Progenitor cell of endocrine pancreas (in vitro differentiated cells): ENCODE measurements around the gene ADCK2. TPM values are rescaled to one million over a fixed set of nuclear protein-coding genes. Genes with fewer than 3 reads are reported as not detected.
"Not testable (repeated sequence)": the region's sequence is repeated elsewhere in the genome, so short reads cannot be mapped to it uniquely, and the experiment has no call there.

ENCODE experiments used
- DNase-seq: peaks from one replicate; pipeline ENCODE4 v3.0.0; 2021; ENCODE audit warnings: low spot score; ENCODE audit not compliant: unreplicated experiment
- H3K27ac Mint-ChIP-seq: 2 replicates; pipeline ENCODE4 v1.8.0; 2021; ENCODE audit warnings: mild to moderate bottlenecking, moderate library complexity, mixed read lengths
- H3K27me3 Mint-ChIP-seq: 2 replicates; pipeline ENCODE4 v1.8.0; 2021; ENCODE audit warnings: mixed read lengths
- H3K36me3 Mint-ChIP-seq: 2 replicates; pipeline ENCODE4 v1.8.0; 2022; ENCODE audit warnings: mixed read lengths; ENCODE audit not compliant: insufficient read depth
- H3K4me1 Mint-ChIP-seq: 2 replicates; pipeline ENCODE4 v1.8.0; 2021; ENCODE audit warnings: low read depth, mixed read lengths
- H3K4me3 Mint-ChIP-seq: 2 replicates; pipeline ENCODE4 v1.8.0; 2021; ENCODE audit warnings: low read depth, mild to moderate bottlenecking, moderate library complexity, mixed read lengths
- H3K9me3 Mint-ChIP-seq: 2 replicates; pipeline ENCODE4 v1.8.0; 2021; ENCODE audit warnings: low read depth, mixed read lengths
- total RNA-seq: library from RNA; stranded (reverse); gene quantifications from 2 replicates; pipeline ENCODE4 v1.2.1, GENCODE V29; 2021
- TF ChIP-seq, protein P1 (sequence below): fragments of 200-600 bp; sonication (generic); IDR thresholded peaks from one replicate; pipeline ENCODE4 v1.5.0; 2021; ENCODE audit warnings: antibody characterized with exemption, mild to moderate bottlenecking; ENCODE audit not compliant: unreplicated experiment

Gene ADCK2
- total RNA-seq, 1 donor from 2014 or later = 21.9 TPM

DNA sequence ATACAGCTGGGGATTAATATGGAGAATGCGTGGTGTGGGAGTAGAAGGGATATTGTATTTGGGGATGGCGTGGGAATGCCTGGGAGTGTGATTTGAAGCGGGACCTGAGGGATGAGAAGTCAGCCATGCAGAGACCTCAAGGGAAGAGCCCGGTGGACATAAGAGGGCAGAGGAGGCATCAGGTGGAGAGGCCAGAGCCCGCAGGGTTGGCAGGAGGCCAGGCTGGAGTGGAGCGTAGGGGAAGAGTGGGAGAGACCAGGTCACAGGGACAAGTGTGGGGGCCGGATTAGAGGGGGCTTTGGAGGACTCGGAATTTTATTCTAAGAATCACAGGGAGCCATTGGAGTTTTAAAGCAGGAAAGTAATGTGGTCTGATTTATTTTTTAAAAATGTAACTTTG is 25.7 kb downstream of the ADCK2 start:
- no peaks in the 10 kb centered on the region for H3K27me3 Mint-ChIP-seq
- DNase-seq = no peak

DNA sequence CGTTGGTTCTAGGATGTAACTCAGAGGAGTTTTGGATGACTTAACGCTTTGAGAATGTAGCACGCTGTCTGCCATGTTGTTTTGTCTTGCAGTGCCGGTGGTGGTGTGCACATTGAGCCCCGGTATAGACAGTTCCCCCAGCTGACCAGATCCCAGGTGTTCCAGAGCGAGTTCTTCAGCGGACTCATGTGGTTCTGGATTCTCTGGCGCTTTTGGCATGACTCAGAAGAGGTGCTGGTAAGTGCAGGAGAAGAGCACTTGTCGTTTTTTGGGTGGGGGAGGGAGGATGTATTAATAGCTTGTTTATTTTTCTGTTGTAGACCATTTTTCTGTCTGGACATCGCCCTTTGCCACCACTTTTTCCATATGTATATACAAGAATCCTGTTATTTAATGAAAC is 30.0 kb downstream of the ADCK2 start:
- H3K36me3 Mint-ChIP-seq = peaks cover 8% of the 10 kb centered on the region
- DNase-seq = no peak
- no peak overlapping the region for H3K27ac Mint-ChIP-seq
- H3K9me3 Mint-ChIP-seq = no peaks in the 10 kb centered on the region
- peaks cover 9% of the 10 kb centered on the region for H3K4me1 Mint-ChIP-seq
- TF ChIP-seq, protein P1, sequence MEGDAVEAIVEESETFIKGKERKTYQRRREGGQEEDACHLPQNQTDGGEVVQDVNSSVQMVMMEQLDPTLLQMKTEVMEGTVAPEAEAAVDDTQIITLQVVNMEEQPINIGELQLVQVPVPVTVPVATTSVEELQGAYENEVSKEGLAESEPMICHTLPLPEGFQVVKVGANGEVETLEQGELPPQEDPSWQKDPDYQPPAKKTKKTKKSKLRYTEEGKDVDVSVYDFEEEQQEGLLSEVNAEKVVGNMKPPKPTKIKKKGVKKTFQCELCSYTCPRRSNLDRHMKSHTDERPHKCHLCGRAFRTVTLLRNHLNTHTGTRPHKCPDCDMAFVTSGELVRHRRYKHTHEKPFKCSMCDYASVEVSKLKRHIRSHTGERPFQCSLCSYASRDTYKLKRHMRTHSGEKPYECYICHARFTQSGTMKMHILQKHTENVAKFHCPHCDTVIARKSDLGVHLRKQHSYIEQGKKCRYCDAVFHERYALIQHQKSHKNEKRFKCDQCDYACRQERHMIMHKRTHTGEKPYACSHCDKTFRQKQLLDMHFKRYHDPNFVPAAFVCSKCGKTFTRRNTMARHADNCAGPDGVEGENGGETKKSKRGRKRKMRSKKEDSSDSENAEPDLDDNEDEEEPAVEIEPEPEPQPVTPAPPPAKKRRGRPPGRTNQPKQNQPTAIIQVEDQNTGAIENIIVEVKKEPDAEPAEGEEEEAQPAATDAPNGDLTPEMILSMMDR = no peak
- H3K27me3 Mint-ChIP-seq = no peaks in the 10 kb centered on the region
- H3K4me3 Mint-ChIP-seq = no peak overlapping the region

More for the DNA sequence above, 25.7 kb downstream of the ADCK2 start:
- TF ChIP-seq, protein P1 = no peak
- Mint-ChIP-seq H3K9me3 (no peaks in the 10 kb centered on the region), H3K4me1 (peaks cover 18% of the 10 kb centered on the region), H3K4me3 (peak overlapping the region; percentile 99), H3K36me3 (peaks cover 1% of the 10 kb centered on the region), H3K27ac (no peak overlapping the region)

DNA sequence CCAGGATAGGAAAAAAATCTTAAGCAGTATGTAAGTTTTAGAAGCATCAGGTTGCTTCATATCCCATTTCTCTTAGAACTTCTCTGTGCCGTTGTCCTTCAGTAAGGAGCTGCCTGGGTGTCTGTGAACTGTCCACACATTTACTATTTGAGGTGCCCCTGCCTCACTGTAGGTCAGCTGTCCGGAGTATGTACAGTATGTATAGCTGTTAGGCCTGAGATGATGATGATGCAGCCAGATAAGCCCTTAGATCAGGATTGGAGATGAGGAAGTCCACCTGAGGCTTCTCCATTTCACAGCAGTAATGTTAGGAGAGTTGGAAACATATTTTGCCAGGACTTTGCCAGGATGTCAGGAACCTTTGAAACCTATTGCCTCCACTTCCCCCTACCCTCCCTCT is 31.5 kb downstream of the ADCK2 start:
- Mint-ChIP-seq H3K36me3 (peaks cover 13% of the 10 kb centered on the region), H3K4me1 (peaks cover 1% of the 10 kb centered on the region), H3K9me3 (no peaks in the 10 kb centered on the region), H3K27ac (no peak overlapping the region), H3K27me3 (no peaks in the 10 kb centered on the region), H3K4me3 (no peak overlapping the region)
- TF ChIP-seq, protein P1 = no peak
- no peak for DNase-seq

DNA sequence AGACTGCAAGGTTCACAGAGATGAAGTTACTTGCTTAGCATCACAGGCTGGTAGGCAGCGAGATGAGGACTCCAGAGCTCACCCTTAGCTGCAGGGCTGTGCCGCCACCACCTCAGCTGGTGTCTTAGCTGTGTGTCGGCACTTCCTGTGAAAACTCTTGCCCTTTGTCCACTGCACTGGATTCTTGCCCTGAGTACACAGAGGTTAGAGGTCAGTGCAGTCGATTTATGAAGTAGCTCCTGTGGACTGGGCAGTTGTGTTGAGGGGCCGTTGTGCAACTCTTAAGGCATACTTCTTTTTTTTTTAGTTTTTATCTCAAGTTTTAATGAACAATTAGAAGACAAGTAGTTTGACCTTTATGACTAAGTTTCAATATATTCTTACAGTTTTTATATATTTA is 34.4 kb downstream of the ADCK2 start:
- H3K4me1 Mint-ChIP-seq = no peaks in the 10 kb centered on the region
- no peak overlapping the region for H3K4me3 Mint-ChIP-seq
- H3K27me3 Mint-ChIP-seq = no peaks in the 10 kb centered on the region
- H3K9me3 Mint-ChIP-seq = peaks cover 7% of the 10 kb centered on the region
- DNase-seq = no peak
- no peak overlapping the region for H3K27ac Mint-ChIP-seq
- TF ChIP-seq, protein P1 = no peak
- H3K36me3 Mint-ChIP-seq = peaks cover 24% of the 10 kb centered on the region

DNA sequence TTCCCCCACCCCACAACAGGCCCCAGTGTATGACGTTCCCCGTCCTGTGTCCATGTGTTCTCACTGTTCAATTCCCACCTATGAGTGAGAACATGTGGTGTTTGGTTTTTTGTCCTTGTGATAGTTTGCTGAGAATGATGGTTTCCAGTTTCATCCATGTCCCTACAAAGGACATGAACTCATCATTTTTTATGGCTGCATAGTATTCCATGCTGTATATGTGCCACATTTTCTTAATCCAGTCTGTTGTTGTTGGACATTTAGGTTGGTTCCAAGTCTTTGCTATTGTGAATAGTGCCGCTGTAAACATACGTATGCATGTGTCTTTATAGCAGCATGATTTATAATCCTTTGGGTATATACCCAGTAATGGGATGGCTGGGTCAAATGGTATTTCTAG is 36.0 kb downstream of the ADCK2 start:
- Mint-ChIP-seq H3K36me3 (peaks cover 34% of the 10 kb centered on the region), H3K9me3 (peaks cover 15% of the 10 kb centered on the region)
- not testable (repeated sequence) for H3K27me3 Mint-ChIP-seq, H3K4me3 Mint-ChIP-seq, DNase-seq, H3K4me1 Mint-ChIP-seq, H3K27ac Mint-ChIP-seq

DNA sequence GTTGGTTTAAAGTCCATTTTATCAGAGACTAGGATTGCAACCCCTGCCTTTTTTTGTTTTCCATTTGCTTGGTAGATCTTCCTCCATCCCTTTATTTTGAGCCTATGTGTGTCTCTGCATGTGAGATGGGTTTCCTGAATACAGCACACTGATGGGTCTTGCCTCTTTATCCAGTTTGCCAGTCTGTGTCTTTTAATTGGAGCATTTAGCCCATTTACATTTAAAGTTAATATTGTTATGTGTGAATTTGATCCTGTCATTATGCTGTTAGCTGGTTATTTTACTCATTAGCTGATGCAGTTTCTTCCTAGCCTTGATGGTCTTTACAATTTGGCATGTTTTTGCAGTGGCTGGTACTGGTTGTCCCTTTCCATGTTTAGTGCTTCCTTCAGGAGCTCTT is 39.6 kb downstream of the ADCK2 start:
- H3K36me3 Mint-ChIP-seq = peaks cover 41% of the 10 kb centered on the region
- peaks cover 20% of the 10 kb centered on the region for H3K9me3 Mint-ChIP-seq
- DNase-seq, H3K4me3 Mint-ChIP-seq, H3K27ac Mint-ChIP-seq, H3K27me3 Mint-ChIP-seq, H3K4me1 Mint-ChIP-seq: not testable (repeated sequence)
